ENCODE results near the gene APRT. TPM values are rescaled to one million over a fixed set of nuclear protein-coding genes. Genes with fewer than 3 reads are reported as not detected.

Gene APRT
- total RNA-seq, 1 donor from 2014 or later = 46.6 TPM

DNA sequence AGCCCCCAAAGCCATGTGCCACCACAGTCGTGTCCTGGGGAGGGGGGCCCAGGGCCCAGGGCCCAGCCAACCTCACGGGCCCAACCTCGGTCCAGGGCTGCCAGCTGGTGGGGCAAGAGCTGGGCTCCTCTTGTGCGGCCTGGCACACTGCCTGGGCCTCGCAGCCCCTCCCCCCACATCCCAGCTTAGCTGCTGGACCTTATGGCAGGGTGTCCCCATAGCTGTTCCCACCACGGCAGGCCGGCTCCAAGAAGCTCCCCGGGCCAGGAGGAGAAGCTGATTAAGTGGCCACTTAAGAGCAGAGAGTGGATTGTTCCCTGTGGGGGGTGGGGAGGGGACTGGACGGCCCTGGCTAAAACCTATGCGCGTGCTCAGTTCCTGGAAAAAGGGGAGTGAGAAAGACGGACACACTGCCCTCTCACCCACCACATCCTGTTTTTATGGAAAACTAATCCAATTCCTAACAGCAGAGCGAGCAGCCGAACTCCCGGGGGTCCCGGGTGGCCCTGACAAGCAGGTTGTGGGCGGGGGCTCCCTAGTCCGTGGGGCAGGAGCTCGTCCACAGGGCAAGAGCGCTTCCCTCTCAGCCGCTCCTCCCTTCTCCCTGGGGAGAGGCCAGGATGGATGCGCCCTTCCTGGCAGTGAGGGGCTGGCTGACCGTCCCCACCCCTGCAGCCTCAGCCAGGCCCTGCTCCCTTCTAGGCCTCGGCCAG lies 43.5 kb downstream of the APRT start:
- DNase-seq (ENCODE audit: low spot score) = no peak
- intact Hi-C loops (cut with DNase I) = no loop called here

DNA sequence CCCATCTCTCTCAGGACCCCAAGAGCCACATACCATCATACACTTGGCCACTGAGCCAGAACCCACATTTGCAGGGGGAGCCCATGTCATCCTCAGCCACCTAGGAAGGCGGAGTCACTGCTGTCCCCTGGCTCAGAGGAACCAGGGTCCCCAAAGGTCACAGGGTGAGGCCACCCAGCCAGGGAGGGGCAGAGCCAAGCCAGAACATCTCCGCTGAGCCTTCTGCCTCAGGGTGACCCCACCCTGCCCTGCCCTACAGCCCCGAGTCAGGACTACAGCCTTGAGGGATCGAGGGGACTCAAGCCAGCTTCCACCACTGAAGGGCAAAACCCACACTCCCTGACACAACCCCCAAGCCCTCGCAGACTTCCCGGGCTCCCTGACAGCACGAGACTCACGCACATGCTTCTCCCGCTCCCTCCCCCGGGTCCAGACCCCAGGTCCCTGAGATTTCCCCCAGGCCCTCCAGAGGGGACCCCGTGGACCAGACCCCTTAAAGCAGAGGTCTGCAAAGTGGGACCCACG lies 44.1 kb downstream of the APRT start:
- DNase-seq (ENCODE audit: low spot score) = no peak
- intact Hi-C loops (cut with DNase I) = no loop called here

DNA sequence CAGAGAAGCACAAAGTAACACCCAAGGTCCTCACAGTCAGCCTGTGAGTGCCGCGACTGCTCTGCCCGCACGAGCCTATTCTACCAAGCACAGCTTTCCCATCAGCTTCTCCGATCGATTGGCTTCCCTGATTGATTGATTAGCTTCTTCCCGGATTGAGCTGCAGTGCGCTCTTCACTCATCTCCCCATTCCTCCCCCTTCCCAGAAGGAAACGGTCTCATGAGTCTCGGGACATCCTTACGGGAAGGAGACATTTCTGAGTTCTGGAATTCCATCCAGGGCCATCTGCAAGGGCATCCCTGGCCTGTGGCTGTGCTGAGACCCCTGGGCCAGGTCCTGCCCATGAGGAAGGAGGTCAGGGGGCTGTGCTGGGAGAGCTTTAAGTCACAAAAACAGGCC lies 44.8 kb downstream of the APRT start:
- DNase-seq (ENCODE audit: low spot score) = no peak
- intact Hi-C loops (cut with DNase I) = no loop called here

DNA sequence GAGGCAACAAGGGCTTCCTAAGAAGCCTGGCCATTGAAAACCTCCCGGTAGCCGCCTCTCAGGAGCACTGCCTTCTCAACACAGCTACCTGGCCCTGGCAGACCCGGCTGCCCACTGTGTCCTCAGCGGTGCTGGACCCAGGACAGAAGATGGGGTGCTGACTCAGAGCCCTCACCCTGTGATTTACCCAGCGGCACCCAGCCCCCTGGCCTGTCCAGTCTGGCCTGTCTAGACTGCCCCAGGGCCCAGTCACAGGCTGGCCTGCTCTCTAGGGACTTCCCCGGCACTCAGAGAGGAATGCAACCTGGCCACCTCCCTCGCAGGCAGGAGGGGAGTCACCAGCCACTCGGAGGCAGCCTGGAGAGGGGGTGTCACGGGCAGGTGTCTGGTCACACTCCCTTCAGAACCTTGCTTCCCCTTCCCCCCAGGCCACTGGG lies 46.8 kb downstream of the APRT start:
- intact Hi-C loops (cut with DNase I) = no loop called here
- DNase-seq (ENCODE audit: low spot score) = no peak

DNA sequence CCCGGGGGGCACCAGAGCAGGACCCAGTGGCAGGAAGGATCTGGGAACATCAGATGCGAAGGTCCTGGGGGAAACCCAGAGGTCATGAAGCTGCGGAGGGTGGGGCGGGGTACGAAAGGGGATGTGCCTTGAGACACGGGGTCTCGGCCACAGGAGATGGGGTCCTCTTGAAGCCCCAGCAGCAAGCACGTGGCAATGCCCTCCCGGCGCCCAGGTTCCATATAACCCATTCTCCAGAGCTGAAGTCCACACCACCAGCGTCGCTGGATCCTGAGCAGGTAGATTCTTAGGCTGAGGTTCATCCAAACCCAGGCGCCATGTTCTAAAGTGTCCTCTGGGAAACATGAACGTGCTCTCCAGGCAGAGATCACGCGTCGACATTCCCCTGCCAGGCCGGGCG lies 47.6 kb downstream of the APRT start:
- intact Hi-C loops (cut with DNase I) = no loop called here
- DNase-seq (ENCODE audit: low spot score) = no peak

DNA sequence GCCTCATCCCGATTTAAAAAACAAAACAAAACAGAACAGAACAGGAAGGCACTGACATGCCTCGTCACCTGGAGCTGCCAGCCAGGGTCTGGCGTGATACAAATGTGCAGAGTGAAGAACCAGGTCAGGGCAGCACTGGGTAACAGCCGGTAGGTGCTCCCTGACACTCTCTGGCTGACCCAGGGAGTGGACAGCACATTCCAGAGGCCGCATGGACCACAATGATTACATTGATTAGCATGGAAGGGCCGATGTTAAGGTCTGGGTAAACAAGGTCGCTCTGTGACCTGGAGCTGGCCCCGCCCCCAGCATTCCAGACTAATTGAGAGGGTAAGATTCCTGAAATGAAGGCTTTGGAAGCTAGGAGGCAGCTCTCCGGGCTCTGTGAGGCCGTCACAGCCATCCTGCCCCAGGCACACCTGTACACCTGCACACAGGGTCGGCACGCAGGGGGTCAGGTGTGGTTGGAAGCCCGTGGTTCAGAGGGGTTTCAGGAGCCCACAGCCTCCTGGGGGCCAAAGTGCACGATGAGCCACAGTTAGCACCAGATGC lies 48.1 kb downstream of the APRT start:
- intact Hi-C loops (cut with DNase I) = no loop called here
- no peak for DNase-seq (ENCODE audit: low spot score)

DNA sequence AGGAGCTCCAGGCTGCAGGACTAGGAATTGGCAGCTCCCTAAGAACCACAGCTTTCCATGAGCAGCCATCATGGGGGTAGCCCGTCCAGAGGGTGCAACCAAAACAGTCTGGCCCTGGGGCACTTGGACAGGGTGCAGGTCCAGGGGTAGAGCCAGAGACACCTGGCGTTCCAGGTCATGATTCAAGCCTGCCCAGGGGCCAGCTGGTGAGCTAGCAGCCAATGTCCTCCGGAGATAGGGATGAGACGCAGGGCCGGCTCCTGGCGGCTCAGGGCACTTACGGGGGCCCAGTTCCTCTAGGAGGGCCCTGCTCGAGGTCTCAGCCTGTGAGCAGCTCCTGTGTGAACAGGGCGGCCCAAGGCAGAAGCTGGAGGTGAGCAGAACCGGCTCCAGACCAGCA lies 48.8 kb downstream of the APRT start:
- no peak for DNase-seq (ENCODE audit: low spot score)
- intact Hi-C loops (cut with DNase I) = no loop called here

DNA sequence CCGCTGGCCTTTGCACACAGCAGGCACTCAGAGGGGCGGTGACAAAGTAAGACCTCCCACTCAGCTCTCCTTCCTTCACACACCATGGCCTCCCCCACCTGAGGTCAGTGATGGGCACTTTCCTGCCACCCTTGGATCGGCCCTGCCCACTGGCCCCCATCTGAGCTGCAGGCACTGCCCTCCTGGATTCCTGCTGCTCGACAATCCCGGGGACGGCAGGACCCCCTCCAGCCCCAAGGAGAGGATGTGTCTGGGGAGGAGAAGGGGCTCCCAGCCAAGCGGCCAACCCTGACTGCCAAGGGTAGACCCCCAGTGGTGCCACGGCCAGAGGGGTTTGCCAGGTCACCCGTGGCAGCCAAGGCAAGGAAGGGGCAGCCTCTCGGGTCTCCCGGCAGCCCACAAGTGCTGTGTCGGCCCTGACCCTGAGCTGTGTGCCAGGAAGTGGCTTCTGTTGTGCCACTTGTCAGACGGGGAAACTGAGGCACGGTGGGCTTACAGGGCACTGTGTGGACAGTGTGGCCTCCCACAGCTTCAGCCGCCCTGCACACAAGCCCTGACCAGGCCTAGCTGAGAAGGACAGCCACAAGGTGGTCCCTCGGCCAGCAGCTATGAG lies 49.4 kb downstream of the APRT start:
- no peak for DNase-seq (ENCODE audit: low spot score)
- intact Hi-C loops (cut with DNase I) = no loop called here

DNA sequence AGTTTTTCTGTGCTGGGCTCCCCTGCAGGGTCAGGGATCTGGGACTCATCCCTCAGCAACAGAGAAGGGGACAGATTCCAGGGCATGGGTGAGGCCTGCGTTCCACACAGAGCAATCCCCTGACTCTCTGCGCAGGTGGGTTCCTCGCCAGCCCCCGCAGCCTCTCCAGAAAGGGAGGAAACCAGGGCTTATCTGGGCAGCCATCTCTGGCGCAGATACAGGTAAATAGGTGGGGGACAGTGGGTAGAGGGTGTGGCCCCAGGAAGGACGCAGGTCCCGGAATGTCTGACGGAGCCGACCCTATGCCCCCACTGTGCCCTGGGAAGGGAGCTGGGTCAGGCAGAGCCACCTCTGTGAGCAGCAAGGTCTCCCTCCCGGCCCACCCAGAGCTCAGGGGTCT lies 49.9 kb downstream of the APRT start:
- intact Hi-C loops (cut with DNase I) = no loop called here
- DNase-seq (ENCODE audit: low spot score) = no peak

DNA sequence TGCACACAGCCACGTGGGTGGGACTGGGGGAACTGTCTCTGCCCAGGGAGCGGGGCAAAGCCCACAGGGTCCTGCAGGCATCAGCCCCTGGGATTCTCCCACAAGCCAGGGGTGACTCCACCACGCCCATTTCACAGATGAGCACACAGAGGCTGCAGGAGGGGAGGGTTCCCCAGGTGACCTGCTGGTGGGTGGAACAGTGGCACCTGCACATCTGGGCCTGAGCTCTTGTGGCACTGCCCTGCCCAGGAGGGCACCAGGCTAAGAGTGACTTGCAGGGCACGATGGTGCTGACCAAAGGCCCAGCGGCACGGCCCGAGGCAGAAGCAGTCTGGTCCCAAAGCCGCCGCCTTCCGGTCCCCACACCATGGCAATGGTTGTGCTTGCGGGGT lies 50.6 kb downstream of the APRT start:
- DNase-seq (ENCODE audit: low spot score) = no peak
- intact Hi-C loops (cut with DNase I) = no loop called here

DNA sequence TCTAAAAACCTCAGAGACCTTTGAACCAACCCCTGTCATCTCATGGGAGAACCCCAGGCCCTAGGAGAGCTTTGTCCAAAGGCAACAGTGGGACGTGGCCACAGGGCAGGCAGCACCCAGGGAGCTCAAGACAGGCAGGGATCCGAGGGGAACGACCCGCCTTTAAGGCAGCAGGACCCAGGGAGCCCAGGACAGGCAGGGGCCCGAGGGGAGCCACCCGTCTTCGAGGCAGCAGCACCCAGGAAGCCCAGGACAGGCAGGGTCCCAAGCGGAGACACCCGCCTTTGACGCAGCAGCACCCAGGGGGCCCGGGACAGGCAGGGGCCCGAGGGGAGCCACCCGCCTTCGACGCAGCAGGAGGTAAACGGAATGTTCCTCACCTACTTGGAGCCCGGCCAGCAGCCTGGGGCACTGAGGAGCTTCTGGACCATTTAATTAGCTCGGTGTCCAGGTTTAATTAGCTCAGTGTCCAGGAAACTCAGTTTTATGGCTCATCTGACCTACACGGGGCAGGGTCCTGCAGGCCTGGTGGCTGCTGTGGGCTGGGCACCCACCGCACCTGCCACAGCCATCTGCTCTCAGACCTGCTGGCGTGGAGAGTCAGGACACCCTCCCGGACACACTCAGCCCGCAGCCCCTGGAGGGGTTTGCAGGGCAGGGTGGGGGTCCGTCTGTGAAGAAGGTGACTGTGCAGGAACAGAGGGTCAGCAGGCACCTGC lies 51.1 kb downstream of the APRT start:
- intact Hi-C loops (cut with DNase I) = no loop called here

DNA sequence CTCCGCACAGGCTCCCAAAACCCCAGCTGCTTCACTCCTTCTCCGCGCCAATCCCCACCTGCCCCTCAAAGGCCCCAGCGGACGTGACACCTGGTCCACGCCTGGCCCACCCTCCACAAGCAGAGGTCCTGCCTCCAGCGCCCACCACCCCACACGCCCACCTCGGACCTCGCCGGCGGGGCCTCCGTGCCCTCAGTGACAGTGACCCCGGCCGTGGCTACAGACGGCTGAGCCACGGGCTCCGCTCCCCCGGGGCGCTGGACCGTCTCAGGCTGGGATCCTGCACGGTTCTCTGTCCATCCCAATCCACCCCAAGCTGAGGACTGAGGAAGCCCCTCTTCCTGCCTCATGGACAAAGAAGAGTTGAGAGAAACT lies 51.8 kb downstream of the APRT start:
- intact Hi-C loops (cut with DNase I) = no loop called here
- DNase-seq (ENCODE audit: low spot score) = no peak

More for the DNA sequence above, 51.1 kb downstream of the APRT start:
- DNase-seq (ENCODE audit: low spot score) = no peak

Other genes with a start within 250 kb of the APRT start
- 20.6 TPM for gene ZC3H18, start 241.5 kb downstream of the APRT start, total RNA-seq
- not detected for gene IL17C, start 173.4 kb downstream of the APRT start, total RNA-seq
- gene CYBA, start 160.9 kb downstream of the APRT start, total RNA-seq = 26.8 TPM
- 27.1 TPM for gene MVD, start 148.8 kb downstream of the APRT start, total RNA-seq
- 0.97 TPM for gene SNAI3, start 125.4 kb downstream of the APRT start, total RNA-seq
- 17.1 TPM for gene RNF166, start 105.5 kb downstream of the APRT start, total RNA-seq
- gene CTU2, start 105.4 kb downstream of the APRT start, total RNA-seq = 14.9 TPM
- 20.4 TPM for gene PIEZO1, start 26.7 kb downstream of the APRT start, total RNA-seq
- 0.46 TPM for gene CDT1, start 8.1 kb downstream of the APRT start, total RNA-seq
- 18.0 TPM for gene GALNS, start 45.0 kb upstream of the APRT start, total RNA-seq
- 42.3 TPM for gene TRAPPC2L, start 45.2 kb upstream of the APRT start, total RNA-seq
- not detected for gene PABPN1L, start 54.7 kb upstream of the APRT start, total RNA-seq
- 5.9 TPM for gene CBFA2T3, start 165.3 kb upstream of the APRT start, total RNA-seq

Data from cardiac septum (tissue), 1 donor.